ENCODE data around the gene CTDSPL. TPM values are rescaled to one million over a fixed set of nuclear protein-coding genes. Genes with fewer than 3 reads are reported as not detected.

The CTDSPL gene
- total and polyA plus RNA-seq, 2 of the 8 experiments (the other 6 are each of a cell fraction or from before 2014, with no cell fraction given) = 20.3 to 42.2 TPM

DNA sequence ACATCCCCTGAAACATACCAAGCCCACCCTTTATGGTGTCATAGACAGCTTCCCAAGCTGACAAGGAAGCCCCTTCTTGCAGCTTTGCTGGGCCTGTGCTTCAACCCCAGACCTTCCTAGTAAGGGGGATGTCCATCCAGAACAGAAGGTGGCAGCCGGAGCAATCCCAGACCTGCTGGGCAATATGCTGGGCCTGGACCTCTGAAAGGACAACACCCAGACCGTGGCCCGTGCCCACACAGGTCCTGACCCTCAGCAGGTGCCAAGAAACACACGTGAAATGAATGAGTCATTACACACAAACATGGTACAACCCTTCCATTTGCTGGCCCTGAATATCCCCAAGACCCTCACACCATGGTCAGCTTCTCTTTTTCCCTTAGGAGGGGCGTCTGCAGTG lies 109.1 kb downstream of the CTDSPL start (continued):
- no peak for TF ChIP-seq TEAD4 (IDR thresholded peaks at IDR 0.05; ENCODE audit: low read depth, low read length)
- no peak for TF ChIP-seq POU5F1 (IDR thresholded peaks at IDR 0.05; ENCODE audit: low read depth, low read length)
